ENCODE data around the gene IGF1R.

GRCh38 chr15:98708037-98708590 is 59.8 kb downstream of the IGF1R start:
- no peak for TF ChIP-seq ZNF263 (CRISPR knock-in tag; IDR thresholded peaks at IDR 0.05; ENCODE audit: low read depth)
- TF ChIP-seq ELF4 (CRISPR knock-in tag; IDR thresholded peaks at IDR 0.05; ENCODE audit: low read depth), result no peak
- TF ChIP-seq JUN (CRISPR knock-in tag; IDR thresholded peaks at IDR 0.05), result no peak
- TF ChIP-seq SP1 (CRISPR knock-in tag; conservative IDR thresholded peaks at IDR 0.05), result no peak
- no peak for TF ChIP-seq ATF2 (CRISPR knock-in tag; IDR thresholded peaks at IDR 0.05; ENCODE audit: borderline replicate concordance, low read depth)
- no peak for TF ChIP-seq ZNF512 (CRISPR knock-in tag; IDR thresholded peaks at IDR 0.05; ENCODE audit: borderline replicate concordance)
- TF ChIP-seq ZNF121 (CRISPR knock-in tag; IDR thresholded peaks at IDR 0.05), result no peak
- TF ChIP-seq, protein P1, sequence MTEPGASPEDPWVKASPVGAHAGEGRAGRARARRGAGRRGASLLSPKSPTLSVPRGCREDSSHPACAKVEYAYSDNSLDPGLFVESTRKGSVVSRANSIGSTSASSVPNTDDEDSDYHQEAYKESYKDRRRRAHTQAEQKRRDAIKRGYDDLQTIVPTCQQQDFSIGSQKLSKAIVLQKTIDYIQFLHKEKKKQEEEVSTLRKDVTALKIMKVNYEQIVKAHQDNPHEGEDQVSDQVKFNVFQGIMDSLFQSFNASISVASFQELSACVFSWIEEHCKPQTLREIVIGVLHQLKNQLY (CRISPR knock-in tag; IDR thresholded peaks at IDR 0.05), result no peak
- TF ChIP-seq CBFB (CRISPR knock-in tag; IDR thresholded peaks at IDR 0.05; ENCODE audit: low read depth), result no peak
- TF ChIP-seq, protein P2, sequence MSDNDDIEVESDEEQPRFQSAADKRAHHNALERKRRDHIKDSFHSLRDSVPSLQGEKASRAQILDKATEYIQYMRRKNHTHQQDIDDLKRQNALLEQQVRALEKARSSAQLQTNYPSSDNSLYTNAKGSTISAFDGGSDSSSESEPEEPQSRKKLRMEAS (CRISPR knock-in tag; IDR thresholded peaks at IDR 0.05), result no peak
- TF ChIP-seq TEAD4 (CRISPR knock-in tag; IDR thresholded peaks at IDR 0.05), result no peak

Data from WTC11 (cell line).